NCI-H2029 treated with DMSO at 0.1 percent for 48 hours (cell line): ENCODE data around the gene SMAD1.
"Not testable (repeated sequence)": the region's sequence is repeated elsewhere in the genome, so short reads cannot be mapped to it uniquely, and the experiment has no call there.

Source experiments
- DNase-seq: peaks from one replicate; lab custom pipeline; 2025; lab: John Stamatoyannopoulos, UW

SMAD1 gene

DNA sequence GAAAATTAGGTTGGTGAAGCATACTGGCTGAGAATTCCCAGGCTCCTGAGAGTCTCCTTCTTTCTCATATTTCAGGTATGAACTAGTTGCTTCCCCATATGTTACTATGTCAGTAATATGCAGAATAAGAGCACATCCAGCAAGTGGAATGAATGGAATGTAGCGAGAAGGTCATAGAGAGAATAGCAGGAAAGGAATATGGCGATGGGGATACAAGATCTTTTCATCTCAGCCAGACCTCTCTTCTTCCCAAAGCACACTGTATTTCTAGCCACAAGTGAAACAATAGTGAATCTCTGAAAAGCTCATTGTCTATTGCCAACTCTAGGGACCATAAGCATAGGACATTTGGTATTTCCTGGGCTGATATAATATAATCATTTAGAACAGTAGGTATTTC lies 82.9 kb downstream of the SMAD1 start:
- no peak for DNase-seq

DNA sequence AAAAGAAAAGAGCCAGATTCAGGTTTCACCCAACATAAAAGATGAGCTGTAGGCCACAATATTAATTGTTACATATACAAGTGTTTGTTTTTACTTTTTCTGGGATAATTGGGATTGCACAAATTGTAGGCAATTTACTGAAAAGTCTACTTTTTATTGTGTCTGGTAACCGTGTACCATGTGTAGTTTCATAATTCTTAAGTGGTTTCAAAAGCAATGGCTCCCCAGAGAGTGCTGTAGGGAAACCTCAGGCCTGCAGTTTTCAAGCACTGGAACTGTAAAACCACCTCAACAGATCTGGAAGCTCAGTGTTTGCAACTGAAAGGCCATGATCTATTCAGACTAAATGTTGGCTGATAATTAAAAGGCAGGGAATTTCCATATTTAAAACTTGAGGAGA lies 83.7 kb downstream of the SMAD1 start:
- DNase-seq = no peak

DNA sequence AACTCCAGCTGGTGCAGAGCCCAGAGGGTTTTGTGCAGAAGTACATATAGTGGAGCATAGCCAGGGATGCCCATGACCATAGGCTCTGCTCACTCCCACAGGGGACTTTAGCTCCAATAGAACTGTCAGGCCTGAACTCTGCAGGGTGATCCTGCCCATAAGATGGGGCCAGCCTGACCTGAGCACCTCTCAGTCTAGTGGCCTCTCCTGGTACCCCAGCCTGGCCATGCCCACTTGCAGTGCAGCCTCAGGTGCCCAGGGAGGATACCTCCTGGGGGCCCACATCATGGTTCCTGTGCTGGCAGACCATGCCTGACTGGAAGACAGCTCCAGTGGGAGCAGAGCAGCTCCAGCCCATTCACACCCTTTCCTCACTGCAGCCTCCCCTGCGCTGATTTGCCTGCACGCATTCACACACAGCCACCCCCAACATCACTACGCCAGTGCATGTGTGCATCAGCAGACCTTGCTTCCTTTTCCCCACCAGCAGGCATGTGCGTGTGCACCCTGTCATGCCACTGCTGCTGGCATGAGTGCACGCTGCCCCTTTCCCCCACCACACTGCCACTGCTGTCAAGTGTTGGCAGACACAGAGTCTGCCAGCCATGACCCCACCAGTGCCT lies 84.5 kb downstream of the SMAD1 start:
- DNase-seq = no peak

DNA sequence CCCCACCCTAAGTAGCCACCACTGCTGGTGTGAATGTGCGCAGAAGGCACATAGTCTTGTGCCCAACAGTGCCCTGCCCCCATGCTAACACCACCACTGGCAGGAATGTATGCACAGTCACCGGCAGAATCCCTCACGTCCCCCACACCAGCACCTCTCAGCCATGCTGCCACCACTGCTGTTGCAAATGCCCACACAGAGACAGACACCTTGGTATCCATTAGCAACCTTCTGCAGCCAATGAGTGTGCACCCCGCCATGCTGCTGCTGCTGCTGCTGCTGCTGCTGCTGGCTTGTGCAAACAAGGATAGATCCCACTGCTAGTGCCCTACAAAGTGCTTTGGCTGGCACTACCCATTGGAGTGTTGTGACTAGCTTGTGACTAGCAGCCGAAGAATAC lies 85.1 kb downstream of the SMAD1 start:
- no peak for DNase-seq

DNA sequence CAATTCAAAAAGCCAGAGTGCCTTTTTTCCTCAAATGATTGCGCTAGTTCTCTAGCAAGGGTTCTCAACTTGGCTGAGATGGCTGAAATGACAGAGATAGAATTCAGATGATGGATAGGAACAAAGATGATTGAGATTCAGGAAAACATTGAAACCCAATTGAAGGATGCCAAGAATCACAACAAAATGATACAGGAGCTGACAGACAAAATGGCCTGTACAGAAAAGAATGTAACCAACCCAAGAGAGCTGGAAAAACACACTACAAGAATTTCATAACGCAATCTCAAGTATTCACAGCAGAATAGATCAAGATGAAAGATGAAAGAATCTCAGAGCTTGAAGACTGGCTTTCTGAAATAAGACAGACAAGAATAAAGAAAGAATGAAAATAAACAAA lies 85.9 kb downstream of the SMAD1 start:
- no peak for DNase-seq

DNA sequence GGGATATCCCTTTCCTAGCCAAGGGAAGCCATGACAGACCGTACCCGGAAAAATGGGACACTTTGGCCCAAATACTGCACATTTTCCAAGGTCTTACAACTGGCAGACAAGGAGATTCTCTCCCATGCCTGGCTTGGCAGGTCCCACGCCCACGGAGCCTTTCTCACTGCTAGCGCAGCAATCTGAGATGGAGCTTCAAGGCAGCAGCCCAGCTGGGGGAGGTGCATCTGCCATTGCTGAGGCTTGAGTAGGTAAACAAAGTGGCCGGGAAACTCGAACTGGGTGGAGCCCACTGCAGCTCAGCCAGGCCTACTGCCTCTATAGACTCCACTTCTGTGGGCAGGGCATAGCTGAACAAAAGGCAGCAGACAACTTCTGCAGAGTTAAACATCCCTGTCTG lies 92.9 kb downstream of the SMAD1 start:
- DNase-seq = not testable (repeated sequence)

DNA sequence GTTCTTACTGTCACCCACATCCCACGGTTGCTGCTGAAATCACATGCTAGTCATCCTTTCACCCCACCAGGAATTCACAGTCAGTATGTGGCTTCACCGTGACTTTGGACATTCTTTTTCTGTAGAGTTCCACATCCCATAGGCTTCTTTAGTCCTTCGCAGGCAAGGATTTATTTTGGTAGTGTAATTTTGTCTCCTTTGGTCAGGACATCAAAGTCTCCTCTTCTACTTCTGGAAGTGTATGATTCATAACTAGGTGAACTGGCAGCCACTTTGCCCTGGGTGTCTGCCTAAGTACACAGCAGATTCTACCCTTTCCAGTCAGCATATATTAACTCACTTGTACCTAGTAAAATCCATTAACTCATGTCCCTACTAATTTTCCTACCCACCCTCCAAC lies 99.3 kb downstream of the SMAD1 start:
- DNase-seq = no peak

DNA sequence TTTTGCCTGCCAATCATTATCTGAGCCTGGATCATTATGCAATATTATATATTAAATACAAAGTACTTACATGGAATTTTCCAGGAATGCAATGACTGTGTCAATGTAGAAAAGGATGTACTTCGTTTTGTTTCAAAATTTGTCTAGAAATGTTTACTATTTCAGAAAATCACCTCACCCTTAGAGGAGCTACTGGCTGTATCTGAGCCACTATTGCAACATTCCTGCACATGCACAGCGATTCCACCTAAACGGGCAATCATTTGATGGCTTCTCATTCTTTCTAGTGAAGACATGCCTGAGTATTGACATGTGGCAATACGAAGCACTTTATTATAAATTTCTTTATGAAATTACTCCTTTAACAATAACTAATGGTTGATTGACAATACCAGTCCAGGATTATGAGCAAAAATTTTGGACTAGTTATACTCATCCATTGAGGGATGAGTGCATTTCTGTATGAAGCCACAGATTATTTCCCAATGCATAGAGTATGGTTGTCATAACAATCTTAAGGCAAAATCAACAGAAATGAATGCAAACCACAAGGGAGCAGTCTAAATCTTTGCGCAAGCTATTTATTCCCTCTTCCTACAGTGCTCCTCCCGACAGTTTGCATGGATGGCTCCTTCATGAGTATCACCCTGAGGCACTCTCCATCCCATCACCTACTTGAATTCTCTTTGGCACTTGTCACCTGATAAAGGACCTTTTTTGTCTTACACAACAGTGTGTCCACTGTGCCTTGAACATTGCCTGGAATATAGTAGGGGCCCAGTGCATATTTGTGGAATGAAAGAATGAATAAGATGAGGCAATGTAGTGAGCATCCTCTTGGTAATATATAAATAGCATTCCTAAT lies 101.8 kb downstream of the SMAD1 start:
- DNase-seq = no peak

DNA sequence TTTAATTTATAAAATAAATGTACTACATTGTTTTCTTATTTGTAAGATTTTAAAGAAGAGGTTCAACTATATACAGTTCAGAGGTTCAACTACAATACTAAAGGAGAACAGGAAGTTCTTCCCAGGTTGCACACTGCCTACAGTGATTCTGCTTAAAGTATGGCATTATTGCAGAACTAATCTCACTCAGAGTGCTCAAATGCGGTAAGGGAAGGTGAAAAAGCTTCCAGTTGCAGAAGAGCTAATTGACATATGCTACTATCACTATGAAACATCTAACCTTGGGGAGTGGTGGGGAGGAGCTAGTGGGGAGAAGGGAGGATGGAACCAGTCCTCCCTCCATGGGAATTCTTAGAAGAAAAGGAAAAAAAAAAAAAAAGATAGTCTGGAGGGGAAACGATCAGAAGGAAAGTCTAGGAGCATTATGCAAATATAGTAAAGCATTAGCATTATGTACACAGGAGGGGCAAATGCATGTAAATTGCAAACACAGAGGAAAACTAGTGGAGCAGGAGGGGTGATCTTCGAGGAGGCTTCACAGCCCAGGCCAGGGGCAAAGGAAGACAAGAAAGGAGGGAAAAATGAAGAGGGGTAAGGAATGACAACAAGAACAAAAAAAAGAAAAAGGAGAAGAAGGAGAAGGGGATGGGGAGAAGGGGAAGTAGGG lies 105.6 kb downstream of the SMAD1 start:
- DNase-seq = no peak

DNA sequence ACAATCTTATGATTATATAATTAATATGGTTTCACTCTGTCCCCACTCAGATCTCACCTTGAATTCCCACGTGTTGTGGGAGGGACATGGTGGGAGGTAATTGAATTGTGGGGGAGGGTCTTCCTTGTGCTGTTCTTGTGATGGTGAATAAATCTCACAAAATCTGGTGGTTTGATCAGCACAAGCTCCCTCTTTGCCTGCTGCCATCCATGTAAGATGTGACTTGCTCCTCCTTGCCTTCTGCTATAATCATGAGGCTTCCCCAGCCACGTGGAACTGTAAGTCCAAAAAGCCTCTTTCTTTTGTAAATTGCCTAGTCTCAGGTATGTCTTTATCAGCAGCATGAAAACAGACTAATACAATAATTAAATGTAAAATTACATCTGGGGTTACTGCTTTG lies 107.7 kb downstream of the SMAD1 start:
- DNase-seq = not testable (repeated sequence)

DNA sequence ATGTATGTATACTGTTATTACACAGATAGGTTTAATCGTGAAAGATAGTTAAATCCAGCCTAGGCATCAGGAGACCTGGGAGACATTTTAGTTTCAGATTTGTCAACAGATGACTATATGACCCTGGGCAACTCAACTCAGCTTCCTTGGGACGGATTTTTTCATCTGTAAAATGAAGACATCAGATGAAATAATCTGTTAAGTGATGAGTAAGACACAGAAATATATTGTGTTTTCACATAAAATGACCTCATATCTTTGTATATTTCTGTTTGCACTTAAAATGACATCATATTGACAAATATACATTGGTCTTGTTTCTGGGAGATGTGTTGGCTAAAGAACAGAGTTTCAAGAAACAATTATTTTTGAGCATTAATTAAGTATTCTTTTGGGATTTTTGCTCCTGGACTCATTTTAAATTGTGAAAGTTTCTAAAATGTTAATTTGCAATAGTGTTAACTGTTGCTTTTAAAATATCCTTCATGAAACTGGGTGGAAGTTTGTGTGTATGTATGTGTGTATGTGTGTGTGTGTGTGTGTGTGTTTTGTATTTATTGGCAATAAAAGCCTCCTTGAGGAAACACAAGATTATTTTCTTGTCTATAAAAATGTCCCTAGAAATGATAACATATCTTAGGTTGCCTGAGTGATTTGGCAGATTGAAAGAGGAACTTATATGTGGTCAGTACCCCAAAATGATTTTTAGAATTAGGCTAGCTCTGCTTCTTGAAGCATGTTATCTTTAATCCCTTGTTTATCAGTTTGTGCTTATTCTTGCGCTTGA lies 108.5 kb downstream of the SMAD1 start:
- DNase-seq = no peak

DNA sequence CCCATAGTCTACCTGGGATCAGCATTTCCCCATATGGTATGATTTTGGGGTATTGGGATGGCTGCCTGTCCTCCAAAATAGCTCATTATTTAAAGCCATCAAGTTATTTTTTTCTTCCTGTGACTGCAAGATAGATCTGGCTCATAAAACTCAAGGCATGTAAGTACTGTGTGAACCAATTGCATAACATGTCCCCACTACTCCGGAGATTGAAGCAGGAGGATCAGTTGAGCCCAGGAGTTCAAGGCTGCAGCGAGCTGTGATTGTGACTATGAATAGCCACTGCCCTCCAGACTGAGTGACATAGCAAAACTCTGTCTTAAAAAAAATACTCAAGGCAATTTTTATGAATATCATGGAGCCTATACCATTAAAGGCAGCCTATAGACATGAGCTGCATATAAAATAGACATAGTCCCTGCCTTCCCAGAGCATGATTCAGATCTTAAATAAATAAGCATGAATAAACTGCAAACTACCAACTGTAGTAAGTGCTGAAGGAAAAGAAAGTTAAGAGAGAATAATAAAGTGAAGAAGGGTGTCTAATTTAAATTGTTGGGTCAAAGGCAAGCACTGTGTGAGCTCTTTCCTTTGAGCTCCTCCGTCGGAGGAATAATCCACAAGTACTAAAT lies 120.6 kb downstream of the SMAD1 start:
- DNase-seq = no peak

DNA sequence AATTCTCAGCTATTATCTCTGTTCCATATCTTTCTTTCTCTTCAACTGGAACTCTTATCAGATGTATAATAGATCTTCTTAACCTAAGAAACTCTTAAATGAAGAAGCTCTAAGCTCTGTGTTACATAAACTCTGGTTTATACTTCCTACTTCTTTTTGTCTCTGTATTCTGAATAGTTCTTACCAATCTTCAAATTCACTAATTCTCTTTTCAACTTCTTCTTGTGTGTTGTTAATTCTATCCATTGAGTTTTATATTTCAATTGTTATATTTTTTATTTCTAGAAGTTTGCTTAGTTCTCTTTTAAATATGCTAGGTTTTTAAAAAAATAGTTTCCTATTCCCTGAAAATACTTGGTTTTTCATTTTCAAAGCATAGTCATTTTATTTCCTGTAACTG lies 124.3 kb downstream of the SMAD1 start:
- DNase-seq = no peak
